ENCODE data around the gene RAB6B.

The RAB6B gene

GRCh38 chr3:133940536-133940935, 44.9 kb upstream of the RAB6B start:
- H3K4me3 ChIP-seq (ENCODE audit: low read depth, low read length), result no peak overlapping the region
- DNase-seq (ENCODE audit: low read depth), result no peak
- TF ChIP-seq, protein P1, sequence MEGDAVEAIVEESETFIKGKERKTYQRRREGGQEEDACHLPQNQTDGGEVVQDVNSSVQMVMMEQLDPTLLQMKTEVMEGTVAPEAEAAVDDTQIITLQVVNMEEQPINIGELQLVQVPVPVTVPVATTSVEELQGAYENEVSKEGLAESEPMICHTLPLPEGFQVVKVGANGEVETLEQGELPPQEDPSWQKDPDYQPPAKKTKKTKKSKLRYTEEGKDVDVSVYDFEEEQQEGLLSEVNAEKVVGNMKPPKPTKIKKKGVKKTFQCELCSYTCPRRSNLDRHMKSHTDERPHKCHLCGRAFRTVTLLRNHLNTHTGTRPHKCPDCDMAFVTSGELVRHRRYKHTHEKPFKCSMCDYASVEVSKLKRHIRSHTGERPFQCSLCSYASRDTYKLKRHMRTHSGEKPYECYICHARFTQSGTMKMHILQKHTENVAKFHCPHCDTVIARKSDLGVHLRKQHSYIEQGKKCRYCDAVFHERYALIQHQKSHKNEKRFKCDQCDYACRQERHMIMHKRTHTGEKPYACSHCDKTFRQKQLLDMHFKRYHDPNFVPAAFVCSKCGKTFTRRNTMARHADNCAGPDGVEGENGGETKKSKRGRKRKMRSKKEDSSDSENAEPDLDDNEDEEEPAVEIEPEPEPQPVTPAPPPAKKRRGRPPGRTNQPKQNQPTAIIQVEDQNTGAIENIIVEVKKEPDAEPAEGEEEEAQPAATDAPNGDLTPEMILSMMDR (conservative IDR thresholded peaks at IDR 0.05; ENCODE audit: low read depth, low read length), result no peak

- TF ChIP-seq, protein P1 (conservative IDR thresholded peaks at IDR 0.05; ENCODE audit: low read depth, low read length), result no peak
- H3K4me3 ChIP-seq (ENCODE audit: low read depth, low read length), result no peak overlapping the region
- no peak for DNase-seq (ENCODE audit: low read depth)
Observed at GRCh38 chr3:133939463-133939835, 43.8 kb upstream of the RAB6B start.

- DNase-seq (ENCODE audit: low read depth), result peak; percentile 66
- TF ChIP-seq, protein P1 (conservative IDR thresholded peaks at IDR 0.05; ENCODE audit: low read depth, low read length), result peak; percentile 65
- no peak overlapping the region for H3K4me3 ChIP-seq (ENCODE audit: low read depth, low read length)
Observed at GRCh38 chr3:133938770-133939462, 43.2 kb upstream of the RAB6B start.

DNA sequence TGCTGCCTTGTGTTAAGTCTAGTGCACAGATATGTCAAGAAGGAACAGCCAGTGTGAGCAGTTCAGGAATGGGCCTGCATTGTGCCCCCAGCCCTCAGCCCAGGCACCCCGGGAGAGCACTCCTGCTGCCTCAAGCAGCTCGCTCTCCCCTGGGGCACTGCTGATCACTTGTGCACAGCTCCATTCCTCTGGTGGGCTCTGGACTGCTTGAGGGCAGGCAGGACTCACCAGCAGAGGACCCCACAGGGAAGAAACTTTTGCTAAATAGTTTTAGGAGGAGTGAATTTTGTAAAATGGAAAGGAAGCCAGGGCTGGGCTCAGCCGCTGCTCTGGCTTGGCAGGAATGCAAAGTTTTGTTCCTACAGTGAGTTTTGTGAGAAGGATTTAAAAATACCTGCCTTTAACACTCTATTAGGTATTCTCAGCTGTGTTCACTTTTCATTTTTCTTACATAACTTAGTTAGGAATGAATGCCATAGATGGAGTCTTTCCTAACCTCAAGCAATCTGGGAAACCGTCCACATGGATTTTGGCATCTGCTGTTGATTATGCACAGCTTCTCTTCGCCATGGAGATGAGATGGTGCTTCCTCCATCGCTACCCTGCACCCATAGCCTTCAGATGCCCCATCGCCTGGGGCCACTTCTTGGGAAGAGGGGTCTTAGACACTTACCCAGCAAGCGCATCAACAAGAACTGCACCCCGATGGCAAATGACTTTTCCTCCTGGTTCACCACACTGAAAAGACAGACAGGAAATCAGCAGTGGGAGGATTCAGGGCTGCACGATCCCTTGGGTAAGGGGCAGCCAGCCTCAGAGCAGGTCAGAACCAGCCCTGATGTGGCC, 42.3 kb upstream of the RAB6B start:
- peak; percentile 34 for DNase-seq (ENCODE audit: low read depth)
- no peak overlapping the region for H3K4me3 ChIP-seq (ENCODE audit: low read depth, low read length)
- TF ChIP-seq, protein P1 (conservative IDR thresholded peaks at IDR 0.05; ENCODE audit: low read depth, low read length), result peak; percentile 34

DNA sequence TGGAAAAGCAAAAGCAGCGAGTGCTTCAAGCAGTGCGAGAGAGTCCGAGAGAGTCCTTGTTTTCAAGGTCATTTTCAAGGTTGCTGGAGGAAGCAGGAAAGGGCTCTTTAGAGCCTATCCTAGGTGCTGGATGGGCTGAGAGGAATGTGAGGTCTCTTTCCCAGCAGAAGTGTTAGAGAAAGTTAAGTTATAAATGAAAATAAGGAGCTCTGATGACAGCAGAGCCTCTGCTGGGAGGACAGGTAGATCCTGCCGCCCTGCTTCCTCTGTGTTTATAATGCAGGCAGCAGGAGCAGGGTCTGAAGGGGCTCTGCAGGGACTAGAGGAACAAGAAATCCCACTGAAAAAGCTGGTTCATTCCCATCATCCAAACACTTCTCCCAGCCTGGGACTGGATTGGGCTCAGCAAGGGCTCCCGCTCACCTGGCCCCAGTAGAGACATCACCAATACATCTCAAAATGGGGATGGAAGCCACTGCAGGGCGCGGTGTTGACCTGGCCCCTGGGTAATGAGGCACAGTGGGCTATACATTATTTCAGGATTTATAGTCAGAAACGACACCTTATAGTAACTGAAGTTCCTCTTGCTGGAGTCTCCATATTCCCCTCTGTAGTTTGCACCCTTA, 41.5 kb upstream of the RAB6B start:
- no peak for DNase-seq (ENCODE audit: low read depth)

DNA sequence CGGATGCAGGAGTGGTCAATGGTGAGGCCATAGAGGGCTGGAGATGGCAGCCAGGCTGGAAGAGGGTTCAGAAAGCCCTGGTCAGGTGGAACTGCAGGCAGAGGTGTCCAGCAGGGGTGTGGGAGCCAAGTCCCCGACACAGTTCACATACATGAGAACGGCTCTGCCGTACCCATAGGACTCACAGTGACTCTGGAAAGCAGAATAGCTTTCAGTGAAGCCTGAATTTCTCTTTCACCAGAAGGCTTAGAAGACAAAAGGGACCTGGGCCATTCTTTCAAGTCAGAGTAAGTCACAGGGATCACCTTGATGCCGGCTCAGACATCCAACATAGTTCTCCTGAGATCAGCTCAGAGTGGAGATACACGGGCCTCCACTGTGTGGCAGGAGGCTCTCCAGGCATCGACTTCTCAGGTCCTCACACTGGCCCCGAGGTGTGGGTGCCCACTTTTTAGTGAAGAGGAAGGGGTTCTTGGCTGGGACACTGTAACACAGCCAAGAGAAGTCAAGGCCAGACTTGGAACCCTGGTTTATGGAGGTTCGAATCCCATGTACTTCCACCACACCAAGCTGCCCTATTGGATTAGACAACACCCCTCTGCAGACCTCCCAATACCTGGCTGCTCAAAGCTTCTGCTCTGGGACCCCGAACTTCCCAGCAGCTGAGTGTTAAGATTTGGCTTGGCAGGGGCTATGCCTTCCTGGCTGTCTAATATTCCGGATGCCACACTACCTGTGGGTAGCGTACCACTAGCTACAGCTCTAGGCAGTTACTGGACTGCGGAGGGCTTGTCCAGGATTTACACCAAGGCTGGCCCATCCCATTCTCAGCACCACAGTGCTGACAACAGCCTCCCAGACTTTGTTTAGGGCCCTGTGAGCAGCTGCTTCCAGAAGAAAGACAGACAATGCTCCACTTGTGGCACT, 40.4 kb upstream of the RAB6B start:
- TF ChIP-seq, protein P1 (conservative IDR thresholded peaks at IDR 0.05; ENCODE audit: low read depth, low read length), result no peak

More for the DNA sequence above, 41.5 kb upstream of the RAB6B start:
- no peak overlapping the region for H3K4me3 ChIP-seq (ENCODE audit: low read depth, low read length)
- TF ChIP-seq, protein P1 (conservative IDR thresholded peaks at IDR 0.05; ENCODE audit: low read depth, low read length), result no peak

More for the DNA sequence above, 40.4 kb upstream of the RAB6B start:
- H3K4me3 ChIP-seq (ENCODE audit: low read depth, low read length), result no peak overlapping the region
- DNase-seq (ENCODE audit: low read depth), result no peak
